MM.1S (cell line): ENCODE results near the gene EDN3.

Experiments
- DNase-seq: peaks from one replicate; pipeline ENCODE4 v3.0.0-alpha.2; 2015
- H2AFZ ChIP-seq: fragments of 300-600 bp; sonication (generic); 2 replicates; pipeline ENCODE4 v1.6.0; 2016; ENCODE audit warnings: antibody characterized with exemption, low read length
- H3F3A ChIP-seq: fragments of 300-600 bp; sonication (generic); 2 replicates; pipeline ENCODE4 v1.6.1; 2016; ENCODE audit warnings: mild to moderate bottlenecking, antibody characterized with exemption, low read length, moderate library complexity, mixed read lengths; ENCODE audit not compliant: insufficient read depth
- H3K27ac ChIP-seq: fragments of 300-600 bp; sonication (generic); 2 replicates; pipeline ENCODE4 v1.5.1; 2016; ENCODE audit warnings: mild to moderate bottlenecking, low read length
- H3K27me3 ChIP-seq: fragments of 300-600 bp; sonication (generic); replicated peaks from 2 replicates; pipeline ENCODE4 v1.6.0; 2016; ENCODE audit warnings: low read length; ENCODE audit not compliant: insufficient read depth
- H3K36me3 ChIP-seq: fragments of 300-600 bp; sonication (generic); replicated peaks from 2 replicates; pipeline ENCODE4 v1.6.1; 2016; ENCODE audit warnings: mild to moderate bottlenecking, low read length, mixed read lengths; ENCODE audit not compliant: insufficient read depth
- H3K4me1 ChIP-seq: fragments of 300-600 bp; sonication (generic); 2 replicates; pipeline ENCODE4 v1.6.1; 2016; ENCODE audit warnings: low read length, mixed read lengths
- H3K4me2 ChIP-seq: fragments of 300-600 bp; sonication (generic); 2 replicates; pipeline ENCODE4 v1.6.0; 2016; ENCODE audit warnings: low read depth, low read length
- H3K4me3 ChIP-seq: fragments of 300-600 bp; sonication (generic); 2 replicates; pipeline ENCODE4 v1.5.1; 2016; ENCODE audit warnings: low read length, mixed read lengths
- H3K79me2 ChIP-seq: fragments of 300-600 bp; sonication (generic); 2 replicates; pipeline ENCODE4 v1.6.1; 2016; ENCODE audit warnings: mixed run types, low read length, mixed read lengths
- H3K9ac ChIP-seq: fragments of 300-600 bp; sonication (generic); 2 replicates; pipeline ENCODE4 v1.6.1; 2016; ENCODE audit warnings: low read length, mixed read lengths
- H3K9me2 ChIP-seq: fragments of 300-600 bp; sonication (generic); replicated peaks from 2 replicates; pipeline ENCODE4 v1.6.1; 2016; ENCODE audit warnings: mild to moderate bottlenecking, low read length, mixed read lengths; ENCODE audit not compliant: insufficient read depth
- H3K9me3 ChIP-seq: fragments of 300-600 bp; sonication (generic); replicated peaks from 2 replicates; pipeline ENCODE4 v1.6.1; 2016; ENCODE audit warnings: mild to moderate bottlenecking, low read length, mixed read lengths; ENCODE audit not compliant: insufficient read depth
- H4K20me1 ChIP-seq: fragments of 300-600 bp; sonication (generic); 2 replicates; pipeline ENCODE4 v1.6.1; 2016; ENCODE audit warnings: mild to moderate bottlenecking, low read length, moderate library complexity, mixed read lengths; ENCODE audit not compliant: insufficient read depth
- EZH2 ChIP-seq: fragments of 300-600 bp; sonication (generic); optimal IDR thresholded peaks from 2 replicates; pipeline ENCODE3; 2017; ENCODE audit warnings: low read depth, mild to moderate bottlenecking, antibody characterized with exemption, low read length, mixed read lengths
- EZH2phosphoT487 ChIP-seq: fragments of 300-600 bp; sonication (generic); IDR thresholded peaks from 2 replicates; pipeline ENCODE4 v1.6.1; 2018; ENCODE audit warnings: antibody characterized with exemption, low read length
- TF ChIP-seq, protein P1 (sequence below): fragments of 300-600 bp; sonication (generic); IDR thresholded peaks from 2 replicates; pipeline ENCODE4 v1.5.1; 2016; ENCODE audit warnings: antibody characterized with exemption, low read length, mixed read lengths

EDN3 gene

DNA sequence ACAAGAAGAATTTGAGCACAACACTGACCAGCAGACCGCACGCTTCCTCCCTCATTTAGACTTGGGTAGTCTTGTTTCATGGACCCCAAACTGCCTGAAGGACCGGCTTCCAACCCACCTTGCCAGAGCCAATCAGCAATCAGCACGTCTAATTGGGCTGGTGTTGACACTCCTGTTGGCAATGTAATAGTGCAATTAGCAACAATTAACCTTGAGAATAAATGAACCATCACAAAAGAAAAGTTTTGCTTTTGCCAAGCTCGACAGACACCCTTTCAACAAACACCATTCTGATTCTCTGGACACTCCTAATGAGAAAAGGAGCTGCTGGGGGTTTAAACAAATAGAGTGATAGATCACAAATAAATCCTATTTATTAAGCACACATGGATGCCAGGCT, 61.0 kb downstream of the EDN3 start:
- no peaks in the 10 kb centered on the region for H3K36me3 ChIP-seq
- H3K4me1 ChIP-seq: no peaks in the 10 kb centered on the region
- no peak overlapping the region for H3K4me3 ChIP-seq
- no peaks in the 10 kb centered on the region for H3K9me3 ChIP-seq
- H3F3A ChIP-seq: no peaks in the 10 kb centered on the region
- H3K27me3 ChIP-seq: peaks cover 73% of the 10 kb centered on the region
- no peak overlapping the region for H3K27ac ChIP-seq
- no peaks in the 10 kb centered on the region for H3K79me2 ChIP-seq
- H4K20me1 ChIP-seq: no peaks in the 10 kb centered on the region
- no peak for DNase-seq
- no peak overlapping the region for H3K9ac ChIP-seq
- no peak overlapping the region for H2AFZ ChIP-seq
- no peaks in the 10 kb centered on the region for H3K9me2 ChIP-seq
- TF ChIP-seq EZH2 (no peak), EZH2phosphoT487 (no peak)
- no peak overlapping the region for H3K4me2 ChIP-seq

- H3K4me3 ChIP-seq: no peak overlapping the region
- H3K9ac ChIP-seq: no peak overlapping the region
- H3F3A ChIP-seq: no peaks in the 10 kb centered on the region
- H3K27ac ChIP-seq: no peak overlapping the region
- no peaks in the 10 kb centered on the region for H3K4me1 ChIP-seq
- no peaks in the 10 kb centered on the region for H3K9me3 ChIP-seq
- no peaks in the 10 kb centered on the region for H3K9me2 ChIP-seq
- peaks cover 90% of the 10 kb centered on the region for H3K27me3 ChIP-seq
- no peaks in the 10 kb centered on the region for H3K36me3 ChIP-seq
- no peaks in the 10 kb centered on the region for H3K79me2 ChIP-seq
- TF ChIP-seq, protein P1, sequence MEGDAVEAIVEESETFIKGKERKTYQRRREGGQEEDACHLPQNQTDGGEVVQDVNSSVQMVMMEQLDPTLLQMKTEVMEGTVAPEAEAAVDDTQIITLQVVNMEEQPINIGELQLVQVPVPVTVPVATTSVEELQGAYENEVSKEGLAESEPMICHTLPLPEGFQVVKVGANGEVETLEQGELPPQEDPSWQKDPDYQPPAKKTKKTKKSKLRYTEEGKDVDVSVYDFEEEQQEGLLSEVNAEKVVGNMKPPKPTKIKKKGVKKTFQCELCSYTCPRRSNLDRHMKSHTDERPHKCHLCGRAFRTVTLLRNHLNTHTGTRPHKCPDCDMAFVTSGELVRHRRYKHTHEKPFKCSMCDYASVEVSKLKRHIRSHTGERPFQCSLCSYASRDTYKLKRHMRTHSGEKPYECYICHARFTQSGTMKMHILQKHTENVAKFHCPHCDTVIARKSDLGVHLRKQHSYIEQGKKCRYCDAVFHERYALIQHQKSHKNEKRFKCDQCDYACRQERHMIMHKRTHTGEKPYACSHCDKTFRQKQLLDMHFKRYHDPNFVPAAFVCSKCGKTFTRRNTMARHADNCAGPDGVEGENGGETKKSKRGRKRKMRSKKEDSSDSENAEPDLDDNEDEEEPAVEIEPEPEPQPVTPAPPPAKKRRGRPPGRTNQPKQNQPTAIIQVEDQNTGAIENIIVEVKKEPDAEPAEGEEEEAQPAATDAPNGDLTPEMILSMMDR: no peak
- TF ChIP-seq EZH2 (no peak), EZH2phosphoT487 (no peak)
- H3K4me2 ChIP-seq: no peak overlapping the region
- no peak overlapping the region for H2AFZ ChIP-seq
- no peak for DNase-seq
- no peaks in the 10 kb centered on the region for H4K20me1 ChIP-seq
These were observed 62.7 kb downstream of the EDN3 start for GRCh38 chr20:59363101-59363500.

DNA sequence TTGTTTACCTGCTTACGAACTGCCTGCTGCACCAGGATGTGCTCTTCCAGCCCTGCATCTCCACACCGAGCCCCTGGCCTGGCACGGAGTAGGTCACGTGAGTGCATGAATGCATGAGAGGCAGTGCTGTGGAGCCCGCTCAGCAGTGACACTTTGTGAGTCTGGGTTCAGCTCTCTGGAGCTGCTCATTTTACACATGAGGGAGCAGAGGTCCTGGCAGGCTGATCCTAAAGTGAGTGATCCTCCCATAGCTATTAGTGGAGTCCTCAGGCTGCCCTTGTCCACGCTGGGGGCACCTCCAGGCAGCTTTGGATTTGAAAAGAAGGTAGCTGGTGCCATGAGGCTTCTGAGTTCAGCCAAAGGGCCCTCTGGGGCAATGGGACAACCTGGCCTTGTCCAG, 64.2 kb downstream of the EDN3 start:
- H3K27ac ChIP-seq: no peak overlapping the region
- no peak overlapping the region for H2AFZ ChIP-seq
- H3K4me1 ChIP-seq: no peaks in the 10 kb centered on the region
- no peaks in the 10 kb centered on the region for H3K9me3 ChIP-seq
- H3F3A ChIP-seq: no peaks in the 10 kb centered on the region
- H3K4me3 ChIP-seq: no peak overlapping the region
- H3K4me2 ChIP-seq: no peak overlapping the region
- DNase-seq: no peak
- peaks cover 92% of the 10 kb centered on the region for H3K27me3 ChIP-seq
- H3K9ac ChIP-seq: no peak overlapping the region
- H4K20me1 ChIP-seq: no peaks in the 10 kb centered on the region
- TF ChIP-seq, protein P1: no peak
- H3K9me2 ChIP-seq: no peaks in the 10 kb centered on the region
- H3K36me3 ChIP-seq: no peaks in the 10 kb centered on the region
- H3K79me2 ChIP-seq: no peaks in the 10 kb centered on the region

DNA sequence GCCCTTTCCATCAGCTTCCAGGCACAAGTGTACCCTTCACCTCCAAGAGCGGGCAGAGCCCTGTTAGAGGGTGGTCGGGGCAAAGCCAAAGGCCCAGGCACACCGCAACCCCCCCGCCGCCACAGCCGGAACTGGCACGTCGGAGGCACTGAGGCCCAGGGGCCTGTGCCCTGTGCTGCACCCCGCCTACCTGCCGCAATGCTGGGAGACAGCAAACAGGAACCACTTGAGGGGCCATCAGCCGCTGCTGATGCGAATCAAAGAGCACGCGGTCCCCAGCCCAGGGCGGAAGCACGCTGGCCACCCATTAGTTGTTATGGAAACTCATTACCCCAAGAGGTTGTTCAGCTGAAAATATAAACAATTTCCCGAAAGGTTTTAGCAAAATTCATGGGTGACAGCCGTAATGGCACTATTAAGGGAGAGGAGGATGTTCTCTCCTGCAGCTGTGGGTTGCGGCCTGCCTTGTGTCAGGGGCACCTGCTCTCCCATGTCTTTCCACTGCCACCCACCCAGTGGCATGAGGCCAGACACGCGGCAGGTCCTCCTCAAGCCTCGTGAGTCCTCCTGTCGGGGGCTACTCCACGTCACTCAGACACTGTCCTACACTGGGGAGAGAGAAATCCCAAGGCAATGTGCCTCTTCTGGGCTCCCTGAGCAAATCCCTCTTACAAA, 65.3 kb downstream of the EDN3 start:
- H3K9ac ChIP-seq: no peak overlapping the region
- no peak overlapping the region for H3K4me2 ChIP-seq
- H3K4me3 ChIP-seq: no peak overlapping the region
- H2AFZ ChIP-seq: no peak overlapping the region
- H3K9me3 ChIP-seq: no peaks in the 10 kb centered on the region
- no peak for DNase-seq
- TF ChIP-seq EZH2: no peak
- no peak for TF ChIP-seq EZH2phosphoT487
- TF ChIP-seq, protein P1: no peak
- no peaks in the 10 kb centered on the region for H3K9me2 ChIP-seq
- H3K4me1 ChIP-seq: no peaks in the 10 kb centered on the region
- H3K27me3 ChIP-seq: peaks cover 92% of the 10 kb centered on the region
- H3K79me2 ChIP-seq: no peaks in the 10 kb centered on the region
- no peaks in the 10 kb centered on the region for H3K36me3 ChIP-seq
- no peaks in the 10 kb centered on the region for H4K20me1 ChIP-seq
- H3F3A ChIP-seq: no peaks in the 10 kb centered on the region
- no peak overlapping the region for H3K27ac ChIP-seq
